ENCODE measurements around the gene AP1M1. TPM values are rescaled to one million over a fixed set of nuclear protein-coding genes. Genes with fewer than 3 reads are reported as not detected.
A peak's percentile ranks its signal among the peaks of the same experiment; 100 is the strongest.
"Not testable (repeated sequence)": the region's sequence is repeated elsewhere in the genome, so short reads cannot be mapped to it uniquely, and the experiment has no call there.

The AP1M1 gene
- polyA plus RNA-seq, 3 donors: 103 to 134 (median 133) TPM

GRCh38 chr19:16175954-16176353 is 21.8 kb upstream of the AP1M1 start:
- H3K9me3 ChIP-seq (replicated peaks in 1 of 2; ENCODE audit: control insufficient read depth in 1 of 2, insufficient read depth in 1 of 2, low read length in 2 of 2): peaks cover 0 to 10% of the 10 kb centered on the region in 2 donors
- no peaks in the 10 kb centered on the region for H3K79me2 ChIP-seq (ENCODE audit: insufficient read depth, low read length)
- DNase-seq: no peak
- H4K20me1 ChIP-seq (ENCODE audit: insufficient read depth, low read length): no peaks in the 10 kb centered on the region
- intact Hi-C loops (cut with micrococcal nuclease): loop anchor here in 1 of 2 donors (5.0 kb wide), 1 partner anchor 39 kb away; no protein-coding TSS in a partner anchor
- H3K9ac ChIP-seq (ENCODE audit: insufficient read depth, low read length, poor library complexity, severe bottlenecking): no peak overlapping the region
- H3K27me3 ChIP-seq (ENCODE audit: control insufficient read depth in 2 of 2, insufficient read depth in 2 of 2, low read length in 2 of 2): no peaks in the 10 kb centered on the region
- Mint-ChIP-seq H3K27ac (no peak overlapping the region), H3K4me3 (no peak overlapping the region), H3K9me3 (peaks cover 0 to 14% (median 9%) of the 10 kb centered on the region in 7 donors), H3K27me3 (ENCODE audit: low read depth in 3 of 3) (peaks cover 0 to 2% (median 2%) of the 10 kb centered on the region in 3 donors), H3K4me1 (peaks cover 15% of the 10 kb centered on the region), H3K36me3 (no peaks in the 10 kb centered on the region)
- no peak overlapping the region for H2AFZ ChIP-seq (ENCODE audit: insufficient read depth, low read depth, low read length, poor library complexity, severe bottlenecking)
- no CpG with 5 or more reads among the region's 2 CpGs for WGBS (ENCODE audit: insufficient coverage)
- TF ChIP-seq CTCF (IDR thresholded peaks at IDR 0.05): no peak
- peaks cover 7 to 16% of the 10 kb centered on the region in 2 donors for H3K4me1 ChIP-seq (ENCODE audit: control insufficient read depth in 1 of 2, insufficient read depth in 2 of 2, low read length in 2 of 2)
- H3K36me3 ChIP-seq (replicated peaks in 1 of 2; ENCODE audit: control insufficient read depth in 1 of 2, insufficient read depth in 2 of 2, low read length in 2 of 2): no peaks in the 10 kb centered on the region
- no peak overlapping the region for H3K27ac ChIP-seq (ENCODE audit: low read depth in 1 of 2, low read length in 2 of 2)
- no peak overlapping the region for H3K4me2 ChIP-seq (replicated peaks; ENCODE audit: extremely low read depth, low read length, poor library complexity, severe bottlenecking)
- H3K4me3 ChIP-seq (replicated peaks in 1 of 3; ENCODE audit: low read depth in 2 of 3, low read length in 3 of 3): no peak overlapping the region

GRCh38 chr19:16178866-16179265 is 18.8 kb upstream of the AP1M1 start:
- intact Hi-C loops (cut with micrococcal nuclease): loop anchor here in 1 of 2 donors (5.0 kb wide), 1 partner anchor 42 kb away; no protein-coding TSS in a partner anchor
- not testable (repeated sequence) for H3K9ac ChIP-seq (ENCODE audit: insufficient read depth, low read length, poor library complexity, severe bottlenecking); H3K4me3 ChIP-seq (replicated peaks in 1 of 3; ENCODE audit: low read depth in 2 of 3, low read length in 3 of 3); H3K79me2 ChIP-seq (ENCODE audit: insufficient read depth, low read length); H3K27me3 ChIP-seq (ENCODE audit: control insufficient read depth in 2 of 2, insufficient read depth in 2 of 2, low read length in 2 of 2); H3K4me1 Mint-ChIP-seq; H3K4me2 ChIP-seq (replicated peaks; ENCODE audit: extremely low read depth, low read length, poor library complexity, severe bottlenecking); H3K4me3 Mint-ChIP-seq; H3K36me3 Mint-ChIP-seq; H3K27ac ChIP-seq (ENCODE audit: low read depth in 1 of 2, low read length in 2 of 2); H3K27me3 Mint-ChIP-seq (ENCODE audit: low read depth in 3 of 3); H4K20me1 ChIP-seq (ENCODE audit: insufficient read depth, low read length); H2AFZ ChIP-seq (ENCODE audit: insufficient read depth, low read depth, low read length, poor library complexity, severe bottlenecking); H3K36me3 ChIP-seq (replicated peaks in 1 of 2; ENCODE audit: control insufficient read depth in 1 of 2, insufficient read depth in 2 of 2, low read length in 2 of 2); DNase-seq
- Histone ChIP-seq H3K9me3 (replicated peaks in 1 of 2; ENCODE audit: control insufficient read depth in 1 of 2, insufficient read depth in 1 of 2, low read length in 2 of 2) (peaks cover 0 to 10% of the 10 kb centered on the region in 2 donors), H3K4me1 (ENCODE audit: control insufficient read depth in 1 of 2, insufficient read depth in 2 of 2, low read length in 2 of 2) (peaks cover 3 to 17% of the 10 kb centered on the region in 2 donors)
- Mint-ChIP-seq H3K9me3 (peaks cover 0 to 14% (median 10%) of the 10 kb centered on the region in 7 donors), H3K27ac (peak overlapping the region in 1 of 7 donors; percentile 73)
- WGBS (ENCODE audit: insufficient coverage): no CpG with 5 or more reads among the region's 5 CpGs
